BJ (cell line): ENCODE measurements around the gene PDP2. TPM values are rescaled to one million over a fixed set of nuclear protein-coding genes. Genes with fewer than 3 reads are reported as not detected.

ENCODE experiments used
- CTCF ChIA-PET: fragments of 350-600 bp; formaldehyde crosslinking; extraction: SDS; loops from one replicate; lab custom pipeline; 2021; ENCODE audit warnings: antibody characterized with exemption, inconsistent platforms; lab: Yijun Ruan, JAX
- POLR2A ChIA-PET: fragments of 300-600 bp; sonication (Branson Sonifier 250); formaldehyde crosslinking; extraction: SDS; loops from one replicate; lab custom pipeline; 2021; ENCODE audit warnings: antibody characterized with exemption; lab: Charles Lee
- DNase-seq: peaks from one replicate; pipeline ENCODE4 v3.0.0-alpha.2; 2011; ENCODE audit warnings: low read depth
- H3K27me3 ChIP-seq: 2 replicates; pipeline ENCODE4 v1.6.0; 2011; ENCODE audit warnings: low read length; ENCODE audit not compliant: control insufficient read depth, insufficient read depth
- H3K36me3 ChIP-seq: 2 replicates; pipeline ENCODE4 v1.5.1; 2011; ENCODE audit warnings: low read length; ENCODE audit not compliant: control insufficient read depth, insufficient read depth
- H3K4me3 ChIP-seq: 2 replicates; pipeline ENCODE4 v1.5.1; 2011; ENCODE audit warnings: low read depth, mild to moderate bottlenecking, control low read depth, low read length
- polyA plus RNA-seq: library from polyadenylated mRNA; depleted of rRNA; stranded (reverse); fragments of >200 nt; gene quantifications from 2 replicates; pipeline ENCODE4 v1.2.3, GENCODE V29; 2011
- TF ChIP-seq, protein P1 (sequence below): IDR thresholded peaks from 2 replicates; pipeline ENCODE4 v1.5.1; 2011; ENCODE audit warnings: low read depth, mild to moderate bottlenecking, control low read depth, inconsistent platforms, low read length, moderate library complexity; ENCODE audit not compliant: insufficient read depth

The PDP2 gene
- polyA plus RNA-seq, 1 experiment: 10.3 TPM

DNA sequence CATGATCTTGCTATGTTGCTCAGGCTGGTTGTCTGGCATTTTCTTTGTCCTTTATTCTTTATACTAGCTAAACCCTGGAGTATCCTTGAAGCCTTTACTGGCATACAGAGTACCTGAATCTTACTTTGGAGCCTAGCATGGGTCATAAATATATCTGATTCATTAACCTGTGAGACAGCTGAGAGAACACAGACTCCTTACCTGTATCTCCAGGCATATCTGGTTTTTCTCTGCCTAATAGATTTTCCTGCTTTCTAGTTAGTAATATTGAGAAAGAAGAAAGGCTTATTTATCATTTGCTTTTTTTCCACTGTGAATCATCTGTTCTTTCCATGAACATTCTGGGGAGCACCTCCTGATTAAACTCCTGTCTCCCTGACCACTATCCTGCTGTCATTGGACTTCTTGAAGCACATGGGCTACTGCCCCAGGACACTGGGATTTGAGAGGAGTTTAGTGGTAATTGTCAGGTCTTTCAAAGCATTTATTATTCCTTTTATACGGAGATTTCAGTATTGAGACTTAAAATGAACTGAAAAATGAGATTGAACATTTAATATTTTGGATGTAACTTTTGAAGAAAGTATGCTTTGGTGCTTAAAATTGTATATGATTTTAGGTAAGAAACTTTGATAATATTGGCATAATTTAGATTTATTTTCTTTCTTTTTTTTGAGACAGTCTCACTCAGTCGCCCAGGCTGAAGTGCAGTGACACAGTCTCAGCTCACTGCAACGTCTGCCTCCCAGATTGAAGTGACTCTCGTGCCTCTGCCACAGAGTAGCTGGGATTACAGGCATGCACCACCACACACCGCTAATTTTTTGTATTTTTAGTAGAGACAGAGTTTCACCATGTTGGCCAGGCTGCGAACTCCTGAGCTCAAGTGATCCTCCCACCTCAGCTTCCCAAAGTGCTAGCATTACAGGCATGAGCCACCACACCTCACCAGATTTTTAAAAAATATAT lies 8.6 kb downstream of the PDP2 start:
- H3K4me3 ChIP-seq: no peak overlapping the region
- TF ChIP-seq, protein P1, sequence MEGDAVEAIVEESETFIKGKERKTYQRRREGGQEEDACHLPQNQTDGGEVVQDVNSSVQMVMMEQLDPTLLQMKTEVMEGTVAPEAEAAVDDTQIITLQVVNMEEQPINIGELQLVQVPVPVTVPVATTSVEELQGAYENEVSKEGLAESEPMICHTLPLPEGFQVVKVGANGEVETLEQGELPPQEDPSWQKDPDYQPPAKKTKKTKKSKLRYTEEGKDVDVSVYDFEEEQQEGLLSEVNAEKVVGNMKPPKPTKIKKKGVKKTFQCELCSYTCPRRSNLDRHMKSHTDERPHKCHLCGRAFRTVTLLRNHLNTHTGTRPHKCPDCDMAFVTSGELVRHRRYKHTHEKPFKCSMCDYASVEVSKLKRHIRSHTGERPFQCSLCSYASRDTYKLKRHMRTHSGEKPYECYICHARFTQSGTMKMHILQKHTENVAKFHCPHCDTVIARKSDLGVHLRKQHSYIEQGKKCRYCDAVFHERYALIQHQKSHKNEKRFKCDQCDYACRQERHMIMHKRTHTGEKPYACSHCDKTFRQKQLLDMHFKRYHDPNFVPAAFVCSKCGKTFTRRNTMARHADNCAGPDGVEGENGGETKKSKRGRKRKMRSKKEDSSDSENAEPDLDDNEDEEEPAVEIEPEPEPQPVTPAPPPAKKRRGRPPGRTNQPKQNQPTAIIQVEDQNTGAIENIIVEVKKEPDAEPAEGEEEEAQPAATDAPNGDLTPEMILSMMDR: no peak
- H3K27me3 ChIP-seq: no peaks in the 10 kb centered on the region
- POLR2A ChIA-PET: no interaction called here
- no peak for DNase-seq
- H3K36me3 ChIP-seq: peaks cover 9% of the 10 kb centered on the region
- CTCF ChIA-PET: no interaction called here

DNA sequence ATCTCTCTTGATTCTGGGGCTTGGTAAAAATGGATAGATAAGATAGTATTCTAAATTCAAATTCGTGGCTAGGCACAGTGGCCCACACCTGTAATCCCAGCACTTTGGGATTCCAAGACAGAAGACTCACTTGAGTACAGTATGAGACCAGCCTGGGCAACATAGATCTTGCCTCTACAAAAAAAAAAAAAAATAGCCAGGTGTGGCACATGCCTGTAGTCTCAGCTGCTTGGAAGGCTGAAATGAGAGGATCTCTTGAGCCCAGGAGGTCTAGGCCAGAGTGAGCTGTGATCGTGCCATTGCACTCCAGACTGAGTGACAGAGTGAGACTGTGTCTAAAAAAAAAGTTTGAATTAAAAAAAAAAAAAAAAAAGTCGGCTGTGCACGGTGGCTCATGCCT lies 9.3 kb downstream of the PDP2 start:
- TF ChIP-seq, protein P1: no peak
- Histone ChIP-seq H3K27me3 (no peaks in the 10 kb centered on the region), H3K36me3 (peaks cover 6% of the 10 kb centered on the region), H3K4me3 (no peak overlapping the region)
- POLR2A ChIA-PET: no interaction called here
- CTCF ChIA-PET: interaction anchor here (0.7 to 1.2 kb wide), 2 partner anchors 18 to 89 kb away, joined by 3 read pairs; no protein-coding TSS in a partner anchor
- DNase-seq: no peak

DNA sequence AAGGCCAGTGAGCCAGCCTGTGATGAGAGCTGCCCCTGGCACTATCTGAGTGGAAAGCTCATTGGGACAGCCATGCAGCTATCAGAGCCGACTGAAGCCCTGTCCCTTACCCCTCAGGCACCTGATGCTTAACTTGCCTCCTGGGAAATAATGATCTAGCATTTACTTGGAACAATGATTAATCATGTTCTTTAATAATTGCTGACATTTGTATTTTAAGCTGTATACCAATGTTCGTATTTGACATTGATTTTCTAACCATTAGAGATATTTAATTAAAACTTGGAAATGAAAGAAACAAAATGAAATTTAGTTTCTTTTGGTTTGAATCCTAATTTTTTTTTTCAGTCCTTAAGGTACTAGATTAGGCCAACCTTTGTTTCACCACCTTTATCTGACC lies 10.5 kb downstream of the PDP2 start:
- TF ChIP-seq, protein P1: no peak
- ChIA-PET POLR2A (no interaction called here), CTCF (interaction anchor here (1.0 to 1.5 kb wide), 6 partner anchors 16 to 270 kb away, joined by 3 to 5 read pairs (median 4); no protein-coding TSS in a partner anchor)
- Histone ChIP-seq H3K27me3 (no peaks in the 10 kb centered on the region), H3K36me3 (no peaks in the 10 kb centered on the region), H3K4me3 (no peak overlapping the region)
- DNase-seq: no peak

DNA sequence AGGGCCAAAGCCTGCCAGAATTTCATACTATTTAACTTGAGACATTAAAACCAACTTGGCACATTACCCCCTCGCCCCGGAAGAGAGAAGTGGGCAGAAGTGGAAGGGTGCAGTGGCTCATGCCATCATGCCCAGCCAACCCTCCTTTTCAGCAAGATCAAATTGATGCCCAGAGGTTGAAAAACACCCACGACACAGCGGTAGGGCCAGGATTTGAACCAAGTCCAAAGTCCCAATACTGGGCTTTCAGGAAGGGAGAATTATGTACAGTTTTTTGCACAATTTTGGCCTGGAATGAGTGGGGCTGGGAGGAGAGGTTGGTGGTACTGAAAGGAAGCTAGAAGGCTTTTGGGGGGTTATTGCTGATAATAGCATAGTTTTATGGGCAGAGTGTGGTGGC lies 11.0 kb downstream of the PDP2 start:
- Histone ChIP-seq H3K27me3 (no peaks in the 10 kb centered on the region), H3K4me3 (no peak overlapping the region), H3K36me3 (no peaks in the 10 kb centered on the region)
- TF ChIP-seq, protein P1: no peak
- no peak for DNase-seq
- ChIA-PET POLR2A (no interaction called here), CTCF (interaction anchor here (0.6 to 10.6 kb wide), 6 partner anchors 16 to 70 kb away, joined by 3 to 118 read pairs (median 4); partner anchors contain the start of genes CES3 and RRAD)

DNA sequence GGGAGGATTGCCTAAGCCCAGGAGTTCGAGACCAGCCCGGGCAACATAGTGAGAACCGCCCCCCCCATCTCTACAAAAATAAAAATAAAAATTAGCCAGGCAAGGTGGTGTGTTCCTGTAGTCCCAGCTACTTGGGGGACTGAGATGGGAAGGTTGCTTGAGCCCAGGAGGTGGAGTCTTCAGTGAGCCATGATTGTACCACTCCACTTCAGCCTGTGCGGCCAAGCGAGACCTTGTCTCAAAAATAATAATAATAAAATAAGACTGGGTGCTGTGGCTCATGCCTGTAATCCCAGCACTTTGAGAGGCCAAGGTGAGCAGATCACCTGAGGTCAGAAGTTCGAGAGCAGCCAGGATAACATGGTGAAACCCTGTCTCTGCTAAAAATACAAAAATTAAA lies 11.5 kb downstream of the PDP2 start:
- no peak for DNase-seq
- ChIA-PET POLR2A (no interaction called here), CTCF (interaction anchor here (0.6 to 10.6 kb wide), 7 partner anchors 19 to 69 kb away, joined by 3 to 118 read pairs (median 5); partner anchors contain the start of genes CES3 and RRAD)
- Histone ChIP-seq H3K36me3 (no peaks in the 10 kb centered on the region), H3K27me3 (no peaks in the 10 kb centered on the region), H3K4me3 (no peak overlapping the region)
- TF ChIP-seq, protein P1: no peak
